GM19395 (cell line): ENCODE results near the gene TECTA.
"Not testable (repeated sequence)": the region's sequence is repeated elsewhere in the genome, so short reads cannot be mapped to it uniquely, and the experiment has no call there.

Experiments
- ATAC-seq: cut with Tn5 transposase; IDR thresholded peaks from one replicate; pipeline ENCODE4 v1.9.1; 2021; ENCODE audit warnings: mild to moderate bottlenecking, moderate library complexity; ENCODE audit not compliant: unreplicated experiment

The TECTA gene

GRCh38 chr11:121177629-121178028 lies 76.6 kb downstream of the TECTA start:
- not testable (repeated sequence) for ATAC-seq

GRCh38 chr11:121179306-121179705 lies 78.3 kb downstream of the TECTA start:
- no peak for ATAC-seq

- ATAC-seq: no peak
Measured at GRCh38 chr11:121180183-121180582, 79.1 kb downstream of the TECTA start.

- no peak for ATAC-seq
Measured at GRCh38 chr11:121188776-121189175, 87.7 kb downstream of the TECTA start.

GRCh38 chr11:121191818-121192217 lies 90.8 kb downstream of the TECTA start:
- ATAC-seq: no peak

GRCh38 chr11:121194731-121195596 lies 93.9 kb downstream of the TECTA start:
- ATAC-seq: peak; percentile 82

GRCh38 chr11:121198491-121198890 lies 97.4 kb downstream of the TECTA start:
- no peak for ATAC-seq

GRCh38 chr11:121199516-121199915 lies 98.5 kb downstream of the TECTA start:
- no peak for ATAC-seq

GRCh38 chr11:121206810-121207209 lies 105.8 kb downstream of the TECTA start:
- ATAC-seq: no peak

GRCh38 chr11:121207485-121208115 lies 106.6 kb downstream of the TECTA start:
- ATAC-seq: no peak

GRCh38 chr11:121210445-121211080 lies 109.5 kb downstream of the TECTA start:
- no peak for ATAC-seq

GRCh38 chr11:121211626-121212025 lies 110.6 kb downstream of the TECTA start:
- no peak for ATAC-seq

- ATAC-seq: no peak
Measured at GRCh38 chr11:121212536-121213361, 111.7 kb downstream of the TECTA start.

- ATAC-seq: no peak
Measured at GRCh38 chr11:121213362-121213893, 112.4 kb downstream of the TECTA start.

- ATAC-seq: no peak
Measured at GRCh38 chr11:121214861-121215260, 113.8 kb downstream of the TECTA start.

GRCh38 chr11:121221496-121222200 lies 120.6 kb downstream of the TECTA start:
- ATAC-seq: no peak

GRCh38 chr11:121223161-121223560 lies 122.1 kb downstream of the TECTA start:
- no peak for ATAC-seq

GRCh38 chr11:121225382-121225781 lies 124.3 kb downstream of the TECTA start:
- no peak for ATAC-seq

- ATAC-seq: no peak
Measured at GRCh38 chr11:121226415-121227263, 125.6 kb downstream of the TECTA start.
